H4 (cell line): Measurements from ENCODE around the gene KRT86. TPM values are rescaled to one million over a fixed set of nuclear protein-coding genes. Genes with fewer than 3 reads are reported as not detected.
"Not testable (repeated sequence)": the region's sequence is repeated elsewhere in the genome, so short reads cannot be mapped to it uniquely, and the experiment has no call there.

Experiments used
- DNase-seq: peaks from one replicate; pipeline ENCODE4 v3.0.0-alpha.2; 2015; ENCODE audit warnings: low spot score
- total RNA-seq: library from RNA; depleted of rRNA; stranded (reverse); fragments of >200 nt; shearing (Covaris generic); gene quantifications from 2 replicates; pipeline ENCODE4 v1.2.3, GENCODE V29; 2014

KRT86 gene
- total RNA-seq, 1 experiment from 2014 or later: 0.93 TPM

DNA sequence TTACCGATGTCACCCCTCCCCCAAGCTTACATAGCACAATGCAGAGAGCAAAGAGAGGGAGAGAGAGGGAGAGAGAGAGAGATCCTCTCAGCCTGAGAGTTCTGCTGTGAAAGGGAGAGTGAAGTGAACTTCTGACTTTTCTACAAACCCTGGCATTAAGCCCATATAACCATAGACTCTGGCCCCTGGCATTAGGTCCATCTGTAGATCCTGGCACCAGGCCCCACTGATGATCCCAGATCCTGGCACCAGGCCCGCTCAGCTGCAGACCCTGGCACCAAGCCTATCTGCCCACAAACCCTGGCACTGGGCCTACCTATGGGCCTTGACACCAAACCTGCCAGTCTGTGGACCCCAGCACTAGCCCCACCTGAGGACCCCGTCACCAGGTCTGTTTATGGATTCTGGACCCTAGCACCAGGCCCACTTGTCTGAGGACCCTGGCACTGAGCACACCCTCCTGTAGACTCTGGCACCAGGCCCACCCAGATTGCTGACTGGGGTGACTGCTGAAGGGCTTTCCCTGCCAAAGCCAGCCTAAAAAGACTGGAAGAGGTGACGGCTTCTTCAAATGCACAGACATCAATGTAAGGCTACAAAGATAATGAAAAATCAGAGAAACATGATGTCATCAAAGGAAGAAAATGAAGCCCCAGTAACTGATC lies 61.3 kb downstream of the KRT86 start:
- no peak for DNase-seq

DNA sequence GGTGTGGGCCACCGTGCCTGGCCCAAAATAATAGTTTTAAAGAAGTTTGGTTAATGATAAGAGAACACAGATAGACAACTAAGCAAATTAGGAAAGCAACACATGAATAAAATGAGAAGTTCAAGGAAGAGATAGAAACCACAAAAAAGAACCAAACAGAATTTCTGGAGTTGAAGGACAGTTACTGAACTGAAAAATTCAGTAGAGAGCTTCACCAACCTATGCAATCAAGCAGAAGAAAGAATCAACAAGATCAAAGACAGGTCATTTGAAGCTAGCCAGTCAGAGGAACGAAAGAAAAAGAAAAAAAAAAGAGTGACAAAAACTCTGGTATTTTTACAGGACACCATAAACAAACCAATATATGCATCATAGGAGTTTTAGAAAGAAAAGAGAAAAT lies 62.2 kb downstream of the KRT86 start:
- no peak for DNase-seq

DNA sequence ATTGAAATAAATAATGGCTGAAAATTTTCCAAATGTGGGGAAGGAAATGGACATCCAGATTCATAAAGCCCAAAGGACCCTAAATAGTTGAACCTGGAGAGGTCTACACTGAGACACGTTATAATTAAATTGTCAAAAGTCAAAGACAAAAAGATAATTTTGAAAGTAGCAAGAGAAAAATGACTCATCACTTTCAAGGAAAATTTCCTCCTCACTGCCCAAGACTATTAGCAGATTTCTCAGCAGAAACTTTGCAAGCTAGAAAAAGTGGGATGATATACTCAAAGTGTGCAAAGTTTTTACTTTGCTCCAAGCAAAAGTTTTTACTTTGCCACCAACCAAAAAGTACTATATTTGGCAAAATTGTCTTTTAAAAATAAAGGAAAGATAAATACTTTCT lies 62.6 kb downstream of the KRT86 start:
- DNase-seq: no peak

DNA sequence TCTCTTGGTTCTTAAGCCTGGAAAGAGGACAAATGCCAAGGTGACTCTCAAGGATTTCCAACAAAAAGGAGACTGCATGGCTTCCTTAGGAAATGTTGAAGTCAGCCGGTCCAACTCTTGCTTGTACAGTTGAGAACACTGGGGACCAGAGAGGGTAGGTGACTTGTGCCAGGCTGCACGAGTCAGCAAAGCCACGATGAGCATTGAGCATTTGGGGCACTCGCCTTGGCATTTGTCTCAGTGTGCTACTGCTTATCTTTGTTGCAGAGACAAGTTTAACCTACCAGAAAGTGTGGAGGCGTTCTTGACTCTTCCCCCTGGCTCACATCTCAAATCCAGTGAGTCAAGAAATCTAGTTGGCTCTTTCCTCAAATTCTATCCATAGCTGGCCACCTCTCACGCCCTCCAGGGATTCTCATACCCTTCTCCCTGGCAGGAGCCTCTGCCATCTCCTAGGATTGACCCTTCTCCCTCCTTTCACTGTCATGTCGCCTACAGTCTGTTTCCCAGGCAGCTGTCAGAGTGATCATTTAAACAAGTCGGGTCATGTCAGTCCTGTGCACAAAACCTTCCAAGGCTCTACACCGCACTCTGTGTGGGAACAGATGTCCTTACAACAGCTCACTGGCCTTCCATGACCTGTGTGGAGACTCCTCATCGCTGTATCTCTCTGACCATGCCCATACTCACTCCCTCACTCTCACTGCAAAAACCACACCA lies 64.0 kb downstream of the KRT86 start:
- DNase-seq: no peak

DNA sequence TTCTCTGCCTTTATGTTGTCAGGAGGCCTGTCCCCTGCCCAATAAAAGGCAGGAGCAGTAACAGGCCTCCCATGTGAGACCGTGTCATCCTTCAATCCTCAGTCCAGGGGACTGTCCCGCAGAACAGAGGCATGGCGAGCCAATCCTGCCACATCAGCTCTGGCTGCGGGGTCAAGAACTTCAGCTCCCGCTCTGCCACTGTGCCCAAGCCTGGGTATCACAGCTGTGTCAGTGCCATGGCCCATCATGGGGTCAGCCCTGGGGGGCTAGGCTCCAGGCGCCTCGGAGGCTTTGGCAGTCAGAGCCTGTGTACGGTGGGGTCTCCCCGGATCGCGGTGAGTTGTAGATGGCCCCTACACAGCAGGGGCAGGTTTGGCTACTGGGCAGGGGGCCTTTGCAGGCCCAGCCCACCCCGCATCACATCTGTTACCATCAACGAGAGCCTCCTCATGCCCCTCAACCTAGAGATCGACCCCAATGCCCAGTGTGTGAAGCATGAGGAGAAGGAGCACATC lies 66.7 kb downstream of the KRT86 start:
- no peak for DNase-seq

DNA sequence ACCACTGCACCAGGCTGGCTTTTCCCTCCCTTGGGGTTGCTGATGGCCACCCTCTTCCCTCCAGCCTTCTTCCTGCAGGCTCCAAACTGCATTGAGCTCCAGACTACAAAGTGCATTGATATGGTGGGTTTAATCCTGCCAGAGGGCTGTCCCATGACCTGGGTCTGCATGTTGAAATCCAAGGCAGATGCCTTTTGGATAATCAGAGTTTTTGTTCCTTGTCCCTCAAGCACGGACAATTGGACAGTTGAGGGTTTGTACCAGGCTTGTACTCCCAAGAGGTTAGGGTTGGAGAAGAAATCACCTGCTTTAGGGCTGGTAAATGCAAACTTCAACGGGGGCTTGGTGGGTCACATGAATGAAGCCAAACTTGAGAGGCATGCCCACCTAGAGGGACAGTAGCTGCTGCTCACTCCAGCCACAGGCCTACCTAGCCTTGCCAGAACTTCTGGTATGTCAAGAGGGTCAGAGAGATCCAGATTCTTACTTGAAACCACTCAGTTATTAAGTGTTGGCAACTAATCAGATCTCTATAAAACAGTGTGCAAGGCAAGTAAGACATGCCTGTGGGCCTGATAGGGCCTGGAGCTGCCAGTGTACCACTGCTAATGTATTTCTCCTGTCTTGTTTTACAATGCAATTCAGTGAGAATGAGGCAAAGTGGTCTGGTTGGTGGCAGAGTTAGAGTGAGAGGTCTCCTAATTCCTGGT lies 68.5 kb downstream of the KRT86 start:
- DNase-seq: no peak

DNA sequence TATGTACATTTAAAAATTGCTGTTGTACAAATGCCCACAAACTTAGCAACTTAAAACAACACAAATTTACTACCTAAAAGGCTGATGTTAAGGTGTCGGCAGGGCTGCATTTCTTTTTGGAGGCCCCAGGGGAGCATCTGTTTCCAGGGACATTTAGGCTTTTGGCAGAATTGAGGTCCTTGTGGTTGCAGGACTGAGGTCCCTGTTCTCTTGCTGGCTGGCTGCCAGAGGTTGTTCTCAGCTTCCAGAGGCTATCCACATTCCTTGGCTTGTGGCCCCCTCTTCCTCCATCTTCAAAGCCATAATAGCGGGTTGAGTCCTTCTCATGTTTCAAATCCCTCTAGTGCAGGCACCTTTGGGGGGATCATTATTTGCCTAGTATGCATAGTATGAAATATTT lies 69.1 kb downstream of the KRT86 start:
- no peak for DNase-seq

DNA sequence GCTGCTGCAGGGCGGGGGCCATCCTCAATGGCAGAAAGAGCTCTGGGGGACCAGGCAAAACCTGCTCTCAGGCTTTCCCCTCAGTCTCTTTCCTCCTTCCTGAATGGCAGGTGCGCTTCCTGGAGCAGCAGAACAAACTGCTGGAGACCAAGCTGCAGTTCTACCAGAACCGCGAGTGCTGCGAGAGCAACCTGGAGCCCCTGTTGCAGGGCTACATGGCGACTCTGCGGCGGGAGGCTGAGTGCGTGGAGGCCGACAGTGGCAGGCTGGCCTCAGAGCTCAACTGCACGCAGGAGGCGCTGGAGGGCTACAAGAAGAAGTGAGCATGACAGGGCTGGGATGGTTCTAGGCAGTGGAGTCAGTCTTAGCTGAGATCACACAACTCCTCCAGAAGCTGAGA lies 69.7 kb downstream of the KRT86 start:
- DNase-seq: no peak

DNA sequence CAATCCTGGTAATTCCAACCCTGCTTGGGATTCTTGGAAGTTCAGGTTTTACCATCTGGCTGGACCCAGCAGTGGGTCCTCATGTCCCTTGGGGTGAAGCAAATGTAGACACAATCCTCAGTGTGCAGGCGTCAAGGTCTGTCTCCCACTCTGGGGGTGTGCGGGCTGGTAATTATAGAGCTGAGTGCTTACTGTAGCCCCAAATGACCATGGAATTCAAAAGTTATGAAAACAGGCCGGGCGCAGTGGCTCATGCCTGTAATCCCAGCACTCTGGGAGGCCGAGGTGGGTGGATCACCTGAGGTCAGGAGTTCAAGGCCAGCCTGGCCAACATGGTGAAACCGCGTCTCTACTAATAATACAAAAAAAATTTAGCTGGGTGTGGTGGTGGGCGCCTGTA lies 70.6 kb downstream of the KRT86 start:
- DNase-seq: not testable (repeated sequence)

DNA sequence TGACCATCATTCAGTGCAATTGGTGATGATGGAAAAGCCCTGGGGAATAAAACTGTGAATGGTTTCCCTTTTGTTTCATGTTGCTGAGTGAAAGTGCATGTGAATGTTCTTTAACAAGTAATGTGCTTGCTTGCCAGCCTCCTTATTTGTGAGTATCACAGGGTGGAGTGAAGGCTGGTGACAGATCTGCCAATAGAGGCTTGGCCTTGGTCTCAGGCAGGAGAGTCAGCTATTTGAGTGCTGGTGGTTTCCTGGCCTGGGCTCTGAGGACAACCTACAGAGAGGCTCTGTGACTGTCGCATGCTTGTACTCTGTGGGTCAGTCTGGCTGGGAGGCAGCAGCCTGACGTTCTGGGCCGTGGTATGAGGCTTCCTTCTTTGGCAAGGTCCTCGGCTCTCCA lies 72.1 kb downstream of the KRT86 start:
- no peak for DNase-seq

DNA sequence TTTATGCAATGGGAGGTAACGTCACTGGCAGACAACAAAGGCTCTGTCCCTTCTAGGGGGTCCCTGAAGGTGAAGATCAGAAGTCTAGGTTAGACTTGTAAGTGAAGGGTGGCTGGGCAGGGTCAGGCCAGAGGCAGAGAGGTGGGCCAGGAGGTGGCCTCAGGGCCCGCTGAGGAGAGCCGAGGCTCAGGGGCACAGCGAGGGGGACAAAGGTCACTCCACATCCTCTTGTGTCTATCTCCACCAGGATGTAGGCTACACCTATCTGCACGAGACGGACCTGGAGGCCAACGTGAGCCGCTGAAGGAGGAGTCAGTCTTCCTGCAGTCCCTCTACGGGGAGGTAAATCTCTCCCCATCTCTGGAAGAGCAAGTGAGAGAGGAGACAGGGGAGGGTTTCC lies 72.6 kb downstream of the KRT86 start:
- no peak for DNase-seq

DNA sequence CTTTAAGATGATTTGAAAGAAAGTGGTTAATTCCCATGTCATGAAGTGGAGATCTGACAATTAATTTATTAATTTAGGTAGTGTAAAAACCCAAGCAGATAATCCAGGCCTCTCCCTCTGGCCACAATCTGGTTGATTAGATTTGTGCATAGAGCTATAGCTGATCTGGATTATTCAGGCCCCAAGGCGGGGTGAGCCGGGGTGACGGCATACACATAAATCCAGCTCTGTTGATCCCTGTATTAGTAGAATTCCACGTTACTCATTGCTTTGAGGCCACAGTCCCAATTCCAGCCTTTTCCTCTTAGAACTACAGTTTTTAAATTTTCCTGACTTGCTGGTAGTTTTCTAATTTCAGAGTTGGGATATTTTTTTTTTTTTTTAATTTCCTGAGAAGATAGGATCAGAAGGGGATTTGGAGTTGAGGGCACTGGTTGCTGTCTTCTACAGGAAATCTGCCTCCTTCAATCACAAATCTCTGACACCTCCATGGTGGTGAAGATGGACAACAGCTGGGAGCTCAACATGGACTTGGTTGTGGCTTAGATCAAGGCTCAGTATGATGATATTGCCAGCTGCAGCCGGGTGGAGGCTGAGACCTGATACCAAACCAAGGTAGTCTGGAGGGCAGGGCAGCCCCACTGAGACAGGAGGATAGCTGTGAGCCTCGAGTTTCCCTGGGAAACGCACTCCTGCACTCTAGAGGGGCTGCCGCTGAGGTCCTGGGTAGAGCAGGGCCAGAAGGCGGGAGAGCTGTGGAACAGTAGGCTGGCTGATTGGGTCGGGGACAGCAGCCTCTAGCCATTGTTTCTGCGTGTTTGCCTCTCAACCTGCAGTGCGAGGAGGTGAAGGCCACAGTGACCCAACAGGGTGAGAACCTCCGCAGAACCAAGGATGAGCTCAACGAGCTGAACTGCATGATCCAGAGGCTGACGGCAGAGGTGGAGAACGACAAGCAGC lies 73.4 kb downstream of the KRT86 start:
- DNase-seq: no peak

DNA sequence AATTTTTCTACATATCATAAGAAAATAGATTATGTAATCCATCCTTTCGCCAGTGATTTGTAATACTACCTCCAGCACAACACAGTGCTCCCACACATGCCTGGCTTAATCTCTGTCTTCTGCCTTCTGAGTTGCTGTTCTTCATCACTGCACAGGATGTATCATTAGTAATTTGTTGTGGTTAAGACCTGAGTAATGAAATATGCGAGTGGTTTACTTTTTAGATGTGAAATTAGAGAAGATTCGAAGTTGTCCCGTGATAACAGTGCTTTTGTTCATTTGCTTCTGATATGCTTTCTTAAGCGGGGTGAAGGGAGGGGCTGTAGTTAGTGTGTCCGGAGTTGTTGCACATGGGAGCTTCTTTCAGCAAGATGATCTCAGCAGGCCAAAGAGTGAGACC lies 74.8 kb downstream of the KRT86 start:
- DNase-seq: no peak

DNA sequence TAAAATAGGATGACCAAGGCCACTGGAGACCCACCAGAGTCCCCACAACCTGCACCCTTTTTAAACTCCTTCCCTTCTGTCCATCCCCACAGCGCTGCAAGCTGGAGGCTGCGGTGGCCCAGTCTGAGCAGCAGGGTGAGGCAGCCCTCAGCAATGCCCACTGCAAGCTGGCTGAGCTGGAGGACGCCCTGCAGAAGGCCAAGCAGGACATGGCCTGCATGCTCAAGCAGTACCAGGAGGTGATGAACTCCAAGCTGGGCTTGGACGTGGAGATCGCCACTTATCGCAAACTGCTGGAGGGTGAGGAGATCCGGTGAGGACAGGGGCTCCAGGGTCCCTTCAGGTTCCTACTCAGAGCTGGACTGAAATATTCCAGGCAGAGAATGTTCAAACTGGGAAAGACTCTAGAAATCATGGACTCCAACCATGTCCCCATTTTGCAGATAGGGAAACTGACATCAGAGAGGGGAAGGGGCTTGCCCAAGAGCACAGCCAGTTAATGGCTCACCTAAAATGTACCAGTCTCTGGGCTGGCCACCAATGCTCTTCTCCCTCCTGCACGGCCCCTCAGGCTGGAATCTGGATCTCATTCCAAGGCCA lies 75.7 kb downstream of the KRT86 start:
- DNase-seq: no peak

DNA sequence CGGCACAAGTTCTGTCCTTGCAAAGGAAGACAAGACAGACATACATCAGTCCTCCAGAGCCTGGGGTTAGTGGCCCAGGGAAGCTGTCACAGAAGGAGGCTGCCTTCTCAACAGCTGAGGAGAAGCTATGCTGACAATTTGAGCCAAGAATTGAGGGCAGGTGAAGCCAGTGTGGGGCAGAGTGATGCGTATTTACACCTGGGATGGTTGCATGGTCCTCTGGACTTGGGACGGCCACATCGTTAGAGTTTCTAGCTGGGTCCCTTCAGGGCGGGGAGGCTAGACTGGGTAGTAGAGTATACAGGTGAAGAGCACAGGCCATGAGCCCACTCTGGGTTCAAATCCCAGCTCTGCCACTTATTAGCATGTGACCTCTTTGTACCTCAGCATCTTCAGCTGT lies 76.3 kb downstream of the KRT86 start:
- DNase-seq: no peak

DNA sequence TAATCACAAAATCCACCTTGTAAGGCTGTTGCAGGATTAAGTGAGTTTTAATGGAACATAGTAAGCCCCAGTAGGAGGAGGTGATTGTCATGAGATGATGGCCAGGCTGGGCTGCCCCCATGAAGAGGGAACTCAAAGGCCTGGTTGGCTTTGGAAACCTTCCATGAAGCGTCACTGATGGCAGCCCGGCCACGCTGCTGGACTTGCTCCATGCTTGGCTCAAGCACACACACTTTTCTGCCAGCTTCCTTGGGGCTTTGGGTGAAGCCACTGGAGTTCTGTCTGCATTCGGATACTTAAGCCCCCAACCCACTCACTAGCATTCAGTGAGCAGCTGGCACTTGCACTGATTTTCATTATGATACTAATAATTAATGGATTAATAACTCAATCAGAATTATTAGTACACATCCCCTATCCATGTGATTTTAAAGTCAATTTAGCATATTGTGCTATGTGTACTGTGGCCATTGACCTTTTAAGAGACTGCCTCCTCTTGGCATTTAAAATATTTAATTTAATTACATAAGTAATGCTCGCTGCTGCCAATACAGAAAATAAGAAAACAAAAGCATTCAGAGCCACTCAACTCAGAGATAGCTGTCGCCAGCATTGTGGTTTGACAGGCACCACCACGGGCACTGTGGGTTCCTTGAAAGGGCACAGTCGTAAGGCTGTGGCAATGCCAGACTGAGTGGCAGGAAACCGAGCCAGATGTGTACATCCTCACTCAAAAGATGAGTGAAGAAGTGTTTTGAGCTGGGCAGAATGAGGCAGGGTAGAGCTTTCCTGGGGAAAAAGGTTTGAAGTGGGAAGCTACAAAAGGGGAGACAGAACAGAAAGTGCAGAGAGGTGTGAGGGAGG lies 77.0 kb downstream of the KRT86 start:
- DNase-seq: no peak

DNA sequence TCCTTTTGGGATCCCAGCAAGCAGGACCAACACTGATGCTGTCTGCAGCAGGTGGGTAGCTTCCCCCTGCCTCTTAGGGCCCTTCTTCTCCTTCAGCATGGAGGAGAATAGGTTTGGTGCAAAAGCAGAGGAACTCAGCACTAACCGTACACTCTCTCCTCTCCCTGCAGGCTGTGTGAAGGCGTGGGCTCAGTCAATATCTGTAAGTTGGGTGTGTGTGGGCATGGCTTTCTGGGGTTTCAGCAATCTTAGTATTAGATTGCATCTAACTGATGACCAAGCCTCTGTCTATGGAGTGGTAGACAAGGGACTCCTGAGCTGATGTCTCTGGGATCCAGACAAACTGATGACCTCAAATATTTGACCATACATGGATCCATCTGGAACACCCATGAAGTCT lies 78.5 kb downstream of the KRT86 start:
- DNase-seq: no peak

DNA sequence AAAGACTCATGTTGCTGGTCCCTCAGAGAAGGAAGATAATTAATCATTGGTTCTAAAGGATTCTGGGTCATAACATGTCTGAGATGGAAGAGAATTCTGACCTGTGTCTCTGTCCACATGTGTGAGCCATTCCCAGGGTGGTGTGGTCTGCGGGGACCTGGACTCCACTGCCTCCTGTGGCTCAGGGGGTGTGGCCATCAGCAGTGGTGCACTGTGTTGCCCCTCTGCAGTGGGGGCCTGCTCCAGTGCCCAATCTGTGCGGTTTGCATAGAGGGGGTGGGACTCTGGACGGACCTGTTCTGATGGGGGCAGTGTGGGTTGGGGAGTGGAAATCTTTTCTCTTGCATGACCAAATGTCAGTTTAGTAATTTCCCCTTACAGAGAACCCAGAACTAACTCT lies 79.3 kb downstream of the KRT86 start:
- DNase-seq: no peak

DNA sequence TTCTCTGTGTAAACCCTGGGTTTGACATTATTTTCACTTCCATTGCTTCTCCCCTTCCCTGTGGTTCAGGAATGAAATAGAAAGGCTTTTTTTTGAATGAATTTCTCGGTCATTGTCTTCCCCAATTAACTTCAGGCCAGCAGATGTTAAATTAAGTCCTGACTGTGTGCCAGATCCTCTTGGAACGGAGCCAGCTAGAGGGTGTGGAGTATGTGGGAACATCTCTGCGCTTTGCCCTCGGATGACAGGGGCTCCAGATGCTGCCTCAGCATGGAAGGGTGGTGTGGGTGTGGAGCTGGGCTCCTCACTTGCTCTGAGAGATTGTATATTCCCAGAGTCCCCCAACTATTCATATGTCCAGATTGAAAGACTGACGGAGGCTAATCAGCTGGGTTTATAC lies 79.8 kb downstream of the KRT86 start:
- no peak for DNase-seq

DNA sequence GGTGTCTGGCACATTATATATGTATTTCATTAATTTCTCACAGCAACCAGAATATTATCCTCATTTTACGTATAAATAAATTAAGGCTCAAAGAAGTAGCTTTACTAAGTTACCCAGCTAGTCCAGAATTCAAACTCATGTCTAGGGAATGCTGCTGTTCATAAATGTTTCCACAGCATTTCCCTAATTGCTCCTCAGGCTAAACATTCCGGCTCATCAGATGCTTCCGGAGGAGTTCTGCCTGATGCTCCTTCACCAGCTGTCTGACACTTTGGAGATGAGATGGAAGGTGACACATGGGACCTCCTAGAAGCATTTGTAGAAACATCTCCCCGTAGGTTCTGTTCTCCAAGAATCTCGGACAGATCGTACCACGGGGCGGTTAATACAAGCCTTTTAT lies 80.7 kb downstream of the KRT86 start:
- DNase-seq: no peak
